NCI-H2081 (cell line): ENCODE results near the gene RASAL1.

Experiments used
- DNase-seq, 2 experiments: peaks; one replicate each; lab custom pipeline; 2025; lab: John Stamatoyannopoulos, UW

Gene RASAL1

GRCh38 chr12:113058553-113058952 is 77.0 kb downstream of the RASAL1 start:
- no peak for DNase-seq

GRCh38 chr12:113057565-113058485 is 77.7 kb downstream of the RASAL1 start:
- DNase-seq = no peak

DNA sequence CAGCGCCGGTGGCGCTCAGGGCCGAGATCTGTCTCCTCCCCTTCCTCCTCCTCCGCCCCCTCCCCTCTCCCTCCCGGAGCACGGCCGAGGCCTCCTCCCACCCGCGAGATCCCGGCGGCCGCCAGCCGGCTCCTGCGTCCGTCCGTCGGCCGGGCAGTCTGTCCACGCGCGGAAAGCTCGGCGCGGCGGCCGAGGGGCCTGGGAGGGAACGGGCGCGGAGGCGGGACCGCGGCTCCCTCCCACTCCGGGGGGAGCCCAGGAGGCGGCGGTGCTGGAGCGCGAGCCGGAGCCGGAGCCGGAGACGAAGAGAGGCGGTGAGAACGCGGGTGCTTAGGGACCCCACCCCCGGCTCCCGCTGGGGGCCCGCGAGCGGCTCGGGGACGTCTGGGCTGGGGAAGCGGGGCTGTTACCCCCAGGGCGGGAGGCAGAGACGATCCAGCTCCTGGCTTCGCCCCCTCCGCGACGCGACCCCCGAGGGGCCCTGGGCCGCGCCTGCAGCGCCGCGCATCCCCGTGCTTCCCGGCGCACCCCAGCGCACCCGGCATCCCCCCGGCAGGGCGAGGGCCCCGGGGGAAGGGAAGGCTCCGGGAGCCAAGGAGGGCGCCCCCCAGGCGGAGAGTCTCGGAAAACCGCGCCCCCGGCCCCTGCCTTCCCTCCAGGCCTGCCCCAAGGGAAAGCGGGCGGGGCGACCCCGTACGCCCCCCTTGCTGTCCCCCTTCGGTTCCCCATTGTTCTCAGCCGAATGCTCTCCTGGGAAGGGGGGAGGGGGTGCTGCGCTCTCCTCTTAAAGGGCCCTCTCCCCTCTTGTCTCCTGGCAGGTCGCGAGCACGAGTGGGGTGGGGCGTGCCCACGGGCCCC is 78.7 kb downstream of the RASAL1 start, which contains the start of gene DTX1:
DTX1 (plus strand) TSS at position 100 of the 858 bp plus-strand sequence. CDS start 1,463 bp downstream, outside the sequence.
- DNase-seq = no peak

- no peak for DNase-seq
These were observed 79.3 kb downstream of the RASAL1 start for GRCh38 chr12:113056381-113056630.

DNA sequence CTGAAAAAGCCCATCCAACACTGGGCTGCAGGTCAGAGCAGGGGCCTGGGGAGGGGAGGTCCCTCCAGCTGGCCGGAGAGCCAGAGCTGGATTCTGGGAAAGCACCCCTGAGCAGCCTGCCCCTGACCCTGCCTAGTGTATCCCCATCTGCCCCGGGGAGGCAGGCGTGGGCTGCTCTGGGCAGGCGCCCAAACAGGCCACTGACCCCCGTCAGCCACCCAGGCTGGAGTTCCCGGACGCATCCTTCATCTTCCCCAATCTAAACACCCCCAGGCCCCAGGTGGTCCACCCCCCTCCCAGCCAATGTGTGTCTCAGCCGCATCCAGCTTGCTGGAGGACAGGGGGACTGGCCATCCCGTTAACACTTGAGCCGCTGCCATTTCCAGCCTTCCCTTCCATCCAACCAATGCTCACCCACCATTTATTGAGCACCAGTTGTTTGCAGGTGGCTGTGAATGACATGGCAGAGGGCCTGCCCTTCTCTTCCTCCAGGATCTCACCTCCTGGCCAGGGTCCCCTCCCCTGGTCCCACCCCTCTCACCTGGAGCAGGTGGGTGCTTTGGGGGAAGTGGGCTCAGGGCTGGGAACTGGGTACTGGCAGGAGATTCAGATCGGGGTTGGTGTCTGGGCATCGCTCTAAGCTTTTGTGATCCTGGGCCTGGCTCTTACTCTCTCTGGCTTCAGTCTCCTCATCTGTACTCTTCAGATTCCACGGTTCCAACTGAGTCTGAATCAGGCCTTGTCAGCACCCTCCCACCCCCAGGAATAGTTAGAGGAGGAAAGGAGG is 79.8 kb downstream of the RASAL1 start:
- DNase-seq = no peak

DNA sequence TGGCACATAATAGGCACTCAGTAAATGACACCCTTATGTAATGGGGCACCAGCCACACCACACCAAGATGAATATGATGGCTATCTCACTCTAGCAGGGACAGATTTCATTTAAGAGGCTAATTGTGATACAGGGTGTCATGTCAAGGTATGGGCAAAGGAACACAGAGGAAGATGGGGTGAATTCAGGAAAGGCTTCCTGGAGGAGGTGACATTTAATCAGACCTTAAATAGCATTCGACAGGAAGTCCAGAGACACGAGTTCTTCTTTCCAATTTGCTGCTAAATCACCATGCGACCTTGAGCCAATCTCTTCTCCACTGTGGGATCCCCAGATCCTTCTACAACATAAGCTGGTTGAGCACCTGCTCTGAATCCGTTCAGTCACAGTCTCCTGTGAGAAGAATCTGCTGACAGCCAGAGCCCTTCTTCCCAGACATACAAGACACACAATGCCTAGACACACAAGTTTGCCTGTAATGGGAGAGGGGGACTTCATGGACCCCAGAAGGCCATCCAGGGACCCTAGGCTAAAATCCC is 80.5 kb downstream of the RASAL1 start:
- DNase-seq = no peak

- DNase-seq = no peak
These were observed 83.2 kb downstream of the RASAL1 start for GRCh38 chr12:113052326-113052725.

- no peak for DNase-seq
These were observed 83.8 kb downstream of the RASAL1 start for GRCh38 chr12:113051759-113052158.

- no peak for DNase-seq
These were observed 84.8 kb downstream of the RASAL1 start for GRCh38 chr12:113050795-113051194.

- DNase-seq = no peak
These were observed 85.4 kb downstream of the RASAL1 start for GRCh38 chr12:113049976-113050742.
